GM23338 (cell line): ENCODE measurements around the gene GDPD5. TPM values are rescaled to one million over a fixed set of nuclear protein-coding genes. Genes with fewer than 3 reads are reported as not detected.

Experiments used
- ATAC-seq: fragments of 200-7000 bp; cut with Tn5 transposase; 3 replicates; pipeline ENCODE4 v1.9.1; 2020
- DNase-seq: peaks from one replicate; pipeline ENCODE4 v3.0.0-alpha.2; 2015; ENCODE audit warnings: low spot score
- H2AFZ ChIP-seq: fragments of 200-600 bp; sonication (generic); 2 replicates; pipeline ENCODE4 v1.8.0; 2016; ENCODE audit warnings: antibody characterized with exemption, mild to moderate bottlenecking, moderate library complexity
- H3F3A ChIP-seq: fragments of 200-600 bp; sonication (generic); replicated peaks from 2 replicates; pipeline ENCODE4 v1.8.0; 2017; ENCODE audit warnings: antibody characterized with exemption, mixed run types, low read depth
- H3K27ac ChIP-seq: fragments of 200-600 bp; sonication (generic); 2 replicates; pipeline ENCODE4 v1.6.1; 2016; ENCODE audit warnings: low read depth
- H3K27me3 ChIP-seq: fragments of 200-600 bp; sonication (generic); 2 replicates; pipeline ENCODE4 v1.8.0; 2016; ENCODE audit warnings: mild to moderate bottlenecking, mixed run types, moderate library complexity; ENCODE audit not compliant: insufficient read depth
- H3K36me3 ChIP-seq: fragments of 200-600 bp; sonication (generic); 2 replicates; pipeline ENCODE4 v1.8.0; 2016; ENCODE audit warnings: mild to moderate bottlenecking; ENCODE audit not compliant: insufficient read depth
- H3K4me1 ChIP-seq: fragments of 200-600 bp; sonication (generic); 2 replicates; pipeline ENCODE4 v1.8.0; 2016; ENCODE audit warnings: mild to moderate bottlenecking, moderate library complexity; ENCODE audit not compliant: insufficient read depth
- H3K4me2 ChIP-seq: fragments of 200-600 bp; sonication (generic); 2 replicates; pipeline ENCODE4 v1.7.1; 2017; ENCODE audit warnings: mixed run types
- H3K4me3 ChIP-seq: fragments of 200-600 bp; sonication (generic); 2 replicates; pipeline ENCODE4 v1.6.1; 2016; ENCODE audit warnings: mixed run types
- H3K79me2 ChIP-seq: fragments of 200-600 bp; sonication (generic); replicated peaks from 2 replicates; pipeline ENCODE4 v1.8.0; 2017; ENCODE audit warnings: mild to moderate bottlenecking; ENCODE audit not compliant: insufficient read depth
- H3K9me2 ChIP-seq: fragments of 200-600 bp; sonication (generic); 2 replicates; pipeline ENCODE4 v1.8.0; 2017; ENCODE audit not compliant: insufficient read depth
- H4K20me1 ChIP-seq: fragments of 200-600 bp; sonication (generic); replicated peaks from 2 replicates; pipeline ENCODE4 v1.8.0; 2017; ENCODE audit warnings: mild to moderate bottlenecking; ENCODE audit not compliant: insufficient read depth
- H3K27ac Mint-ChIP-seq: 2 replicates; pipeline ENCODE4 v1.8.0; 2020; ENCODE audit warnings: inconsistent platforms, mild to moderate bottlenecking, moderate library complexity, mixed read lengths
- H3K27me3 Mint-ChIP-seq: 3 replicates; pipeline ENCODE4 v1.8.0; 2022; ENCODE audit warnings: low read depth, mild to moderate bottlenecking, moderate library complexity, mixed read lengths, inconsistent platforms; ENCODE audit not compliant: insufficient read depth, poor library complexity
- H3K36me3 Mint-ChIP-seq: 3 replicates; pipeline ENCODE4 v1.8.0; 2021; ENCODE audit warnings: low read depth, mild to moderate bottlenecking, inconsistent platforms, moderate library complexity, mixed read lengths
- H3K4me1 Mint-ChIP-seq: 3 replicates; pipeline ENCODE4 v1.8.0; 2020; ENCODE audit warnings: mild to moderate bottlenecking, inconsistent platforms, mixed read lengths
- H3K4me3 Mint-ChIP-seq: 3 replicates; pipeline ENCODE4 v1.8.0; 2021; ENCODE audit warnings: moderate library complexity, mild to moderate bottlenecking, inconsistent platforms, mixed read lengths
- H3K9me3 Mint-ChIP-seq: 3 replicates; pipeline ENCODE4 v1.8.0; 2020; ENCODE audit warnings: moderate library complexity, mild to moderate bottlenecking, inconsistent platforms, mixed read lengths
- NANOG ChIP-seq: IDR thresholded peaks from 2 replicates; pipeline ENCODE4 v1.6.1; 2016; ENCODE audit warnings: antibody characterized with exemption, borderline replicate concordance
- POLR2AphosphoS5 ChIP-seq: IDR thresholded peaks from 2 replicates; pipeline ENCODE4 v1.6.1; 2016; ENCODE audit warnings: antibody characterized with exemption, low read depth
- polyA plus RNA-seq: library from polyadenylated mRNA; unstranded; fragments of >200 nt; fragmentation: Nextera tagmentation; extraction: Ambion mirVana; gene quantifications from 2 replicates; pipeline ENCODE4 v1.2.1, GENCODE V29; 2016
- total RNA-seq: library from RNA; depleted of rRNA; stranded (reverse); fragments of >200 nt; shearing (Covaris generic); gene quantifications from 2 replicates; pipeline ENCODE4 v1.2.3, GENCODE V29; 2014
- TF ChIP-seq, protein P1 (sequence below): fragments of 250-450 bp; sonication (Bioruptor Pico); IDR thresholded peaks from 2 replicates; pipeline ENCODE4 v1.5.0; 2020; ENCODE audit warnings: mild to moderate bottlenecking, moderate library complexity
- TF ChIP-seq, protein P2 (sequence below), 2 experiments: fragments of 200-600 bp in 1 of 2; sonication (generic) in 1 of 2; conservative IDR thresholded peaks; 2 replicates each; pipeline versions ENCODE4 v1.5.1 to v1.6.1; 2016 to 2017; ENCODE audit warnings: antibody characterized with exemption in 2 of 2, low read depth in 2 of 2, mild to moderate bottlenecking in 2 of 2, moderate library complexity in 1 of 2
- TF ChIP-seq, protein P3 (sequence below): IDR thresholded peaks from 2 replicates; pipeline ENCODE4 v1.6.1; 2016; ENCODE audit warnings: antibody characterized with exemption

GDPD5 gene
- total and polyA plus RNA-seq, 2 experiments from 2014 or later = 1.6 to 4.9 TPM

DNA sequence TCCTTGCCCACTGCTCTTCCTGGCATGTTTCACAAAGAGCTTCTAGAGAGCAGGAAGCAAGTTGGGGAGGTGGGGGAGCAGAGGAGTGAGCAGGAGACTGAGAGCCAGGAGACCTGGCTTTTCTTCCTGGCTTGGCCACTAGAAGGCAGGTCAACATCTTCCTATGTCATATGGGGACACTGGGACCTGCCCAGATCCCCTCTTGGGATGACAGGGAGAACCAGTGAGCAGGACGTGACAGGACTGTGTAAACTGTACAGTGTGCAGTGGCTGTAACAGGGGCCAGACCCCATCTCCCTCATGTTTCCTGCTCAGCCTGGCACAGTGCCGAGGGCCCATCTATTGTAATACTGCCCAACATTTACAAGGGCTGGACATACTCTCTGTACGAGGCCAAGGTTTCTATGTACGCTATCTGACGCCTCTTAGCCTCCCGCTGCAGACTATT, 29.4 kb downstream of the GDPD5 start:
- Histone ChIP-seq H3K36me3 (no peaks in the 10 kb centered on the region), H3K27ac (no peak overlapping the region), H3K79me2 (no peaks in the 10 kb centered on the region), H3K4me2 (no peak overlapping the region), H2AFZ (peak overlapping the region; percentile 87), H4K20me1 (no peaks in the 10 kb centered on the region), H3K4me3 (no peak overlapping the region), H3K4me1 (peaks cover 12% of the 10 kb centered on the region), H3F3A (no peaks in the 10 kb centered on the region), H3K27me3 (no peaks in the 10 kb centered on the region), H3K9me2 (no peaks in the 10 kb centered on the region)
- TF ChIP-seq NANOG = no peak
- TF ChIP-seq, protein P1, sequence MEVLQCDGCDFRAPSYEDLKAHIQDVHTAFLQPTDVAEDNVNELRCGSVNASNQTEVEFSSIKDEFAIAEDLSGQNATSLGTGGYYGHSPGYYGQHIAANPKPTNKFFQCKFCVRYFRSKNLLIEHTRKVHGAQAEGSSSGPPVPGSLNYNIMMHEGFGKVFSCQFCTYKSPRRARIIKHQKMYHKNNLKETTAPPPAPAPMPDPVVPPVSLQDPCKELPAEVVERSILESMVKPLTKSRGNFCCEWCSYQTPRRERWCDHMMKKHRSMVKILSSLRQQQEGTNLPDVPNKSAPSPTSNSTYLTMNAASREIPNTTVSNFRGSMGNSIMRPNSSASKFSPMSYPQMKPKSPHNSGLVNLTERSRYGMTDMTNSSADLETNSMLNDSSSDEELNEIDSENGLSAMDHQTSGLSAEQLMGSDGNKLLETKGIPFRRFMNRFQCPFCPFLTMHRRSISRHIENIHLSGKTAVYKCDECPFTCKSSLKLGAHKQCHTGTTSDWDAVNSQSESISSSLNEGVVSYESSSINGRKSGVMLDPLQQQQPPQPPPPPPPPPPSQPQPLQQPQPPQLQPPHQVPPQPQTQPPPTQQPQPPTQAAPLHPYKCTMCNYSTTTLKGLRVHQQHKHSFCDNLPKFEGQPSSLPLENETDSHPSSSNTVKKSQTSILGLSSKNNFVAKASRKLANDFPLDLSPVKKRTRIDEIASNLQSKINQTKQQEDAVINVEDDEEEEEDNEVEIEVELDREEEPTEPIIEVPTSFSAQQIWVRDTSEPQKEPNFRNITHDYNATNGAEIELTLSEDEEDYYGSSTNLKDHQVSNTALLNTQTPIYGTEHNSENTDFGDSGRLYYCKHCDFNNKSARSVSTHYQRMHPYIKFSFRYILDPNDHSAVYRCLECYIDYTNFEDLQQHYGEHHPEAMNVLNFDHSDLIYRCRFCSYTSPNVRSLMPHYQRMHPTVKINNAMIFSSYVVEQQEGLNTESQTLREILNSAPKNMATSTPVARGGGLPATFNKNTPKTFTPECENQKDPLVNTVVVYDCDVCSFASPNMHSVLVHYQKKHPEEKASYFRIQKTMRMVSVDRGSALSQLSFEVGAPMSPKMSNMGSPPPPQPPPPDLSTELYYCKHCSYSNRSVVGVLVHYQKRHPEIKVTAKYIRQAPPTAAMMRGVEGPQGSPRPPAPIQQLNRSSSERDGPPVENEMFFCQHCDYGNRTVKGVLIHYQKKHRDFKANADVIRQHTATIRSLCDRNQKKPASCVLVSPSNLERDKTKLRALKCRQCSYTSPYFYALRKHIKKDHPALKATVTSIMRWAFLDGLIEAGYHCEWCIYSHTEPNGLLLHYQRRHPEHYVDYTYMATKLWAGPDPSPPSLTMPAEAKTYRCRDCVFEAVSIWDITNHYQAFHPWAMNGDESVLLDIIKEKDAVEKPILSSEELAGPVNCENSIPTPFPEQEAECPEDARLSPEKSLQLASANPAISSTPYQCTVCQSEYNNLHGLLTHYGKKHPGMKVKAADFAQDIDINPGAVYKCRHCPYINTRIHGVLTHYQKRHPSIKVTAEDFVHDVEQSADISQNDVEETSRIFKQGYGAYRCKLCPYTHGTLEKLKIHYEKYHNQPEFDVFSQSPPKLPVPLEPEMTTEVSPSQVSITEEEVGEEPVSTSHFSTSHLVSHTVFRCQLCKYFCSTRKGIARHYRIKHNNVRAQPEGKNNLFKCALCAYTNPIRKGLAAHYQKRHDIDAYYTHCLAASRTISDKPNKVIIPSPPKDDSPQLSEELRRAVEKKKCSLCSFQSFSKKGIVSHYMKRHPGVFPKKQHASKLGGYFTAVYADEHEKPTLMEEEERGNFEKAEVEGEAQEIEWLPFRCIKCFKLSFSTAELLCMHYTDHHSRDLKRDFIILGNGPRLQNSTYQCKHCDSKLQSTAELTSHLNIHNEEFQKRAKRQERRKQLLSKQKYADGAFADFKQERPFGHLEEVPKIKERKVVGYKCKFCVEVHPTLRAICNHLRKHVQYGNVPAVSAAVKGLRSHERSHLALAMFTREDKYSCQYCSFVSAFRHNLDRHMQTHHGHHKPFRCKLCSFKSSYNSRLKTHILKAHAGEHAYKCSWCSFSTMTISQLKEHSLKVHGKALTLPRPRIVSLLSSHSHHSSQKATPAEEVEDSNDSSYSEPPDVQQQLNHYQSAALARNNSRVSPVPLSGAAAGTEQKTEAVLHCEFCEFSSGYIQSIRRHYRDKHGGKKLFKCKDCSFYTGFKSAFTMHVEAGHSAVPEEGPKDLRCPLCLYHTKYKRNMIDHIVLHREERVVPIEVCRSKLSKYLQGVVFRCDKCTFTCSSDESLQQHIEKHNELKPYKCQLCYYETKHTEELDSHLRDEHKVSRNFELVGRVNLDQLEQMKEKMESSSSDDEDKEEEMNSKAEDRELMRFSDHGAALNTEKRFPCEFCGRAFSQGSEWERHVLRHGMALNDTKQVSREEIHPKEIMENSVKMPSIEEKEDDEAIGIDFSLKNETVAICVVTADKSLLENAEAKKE = 0 out of 2 replicates have a peak, but pooled peaks have one; percentile 38
- TF ChIP-seq, protein P2, sequence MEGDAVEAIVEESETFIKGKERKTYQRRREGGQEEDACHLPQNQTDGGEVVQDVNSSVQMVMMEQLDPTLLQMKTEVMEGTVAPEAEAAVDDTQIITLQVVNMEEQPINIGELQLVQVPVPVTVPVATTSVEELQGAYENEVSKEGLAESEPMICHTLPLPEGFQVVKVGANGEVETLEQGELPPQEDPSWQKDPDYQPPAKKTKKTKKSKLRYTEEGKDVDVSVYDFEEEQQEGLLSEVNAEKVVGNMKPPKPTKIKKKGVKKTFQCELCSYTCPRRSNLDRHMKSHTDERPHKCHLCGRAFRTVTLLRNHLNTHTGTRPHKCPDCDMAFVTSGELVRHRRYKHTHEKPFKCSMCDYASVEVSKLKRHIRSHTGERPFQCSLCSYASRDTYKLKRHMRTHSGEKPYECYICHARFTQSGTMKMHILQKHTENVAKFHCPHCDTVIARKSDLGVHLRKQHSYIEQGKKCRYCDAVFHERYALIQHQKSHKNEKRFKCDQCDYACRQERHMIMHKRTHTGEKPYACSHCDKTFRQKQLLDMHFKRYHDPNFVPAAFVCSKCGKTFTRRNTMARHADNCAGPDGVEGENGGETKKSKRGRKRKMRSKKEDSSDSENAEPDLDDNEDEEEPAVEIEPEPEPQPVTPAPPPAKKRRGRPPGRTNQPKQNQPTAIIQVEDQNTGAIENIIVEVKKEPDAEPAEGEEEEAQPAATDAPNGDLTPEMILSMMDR (conservative IDR thresholded peaks at IDR 0.05; ENCODE audit: low read depth in 2 of 2) = peak; percentile 51 to 71
- TF ChIP-seq, protein P3, sequence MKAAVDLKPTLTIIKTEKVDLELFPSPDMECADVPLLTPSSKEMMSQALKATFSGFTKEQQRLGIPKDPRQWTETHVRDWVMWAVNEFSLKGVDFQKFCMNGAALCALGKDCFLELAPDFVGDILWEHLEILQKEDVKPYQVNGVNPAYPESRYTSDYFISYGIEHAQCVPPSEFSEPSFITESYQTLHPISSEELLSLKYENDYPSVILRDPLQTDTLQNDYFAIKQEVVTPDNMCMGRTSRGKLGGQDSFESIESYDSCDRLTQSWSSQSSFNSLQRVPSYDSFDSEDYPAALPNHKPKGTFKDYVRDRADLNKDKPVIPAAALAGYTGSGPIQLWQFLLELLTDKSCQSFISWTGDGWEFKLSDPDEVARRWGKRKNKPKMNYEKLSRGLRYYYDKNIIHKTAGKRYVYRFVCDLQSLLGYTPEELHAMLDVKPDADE = no peak
- no peak for TF ChIP-seq POLR2AphosphoS5
- H3K4me1 Mint-ChIP-seq = peaks cover 22% of the 10 kb centered on the region
- H3K9me3 Mint-ChIP-seq = no peaks in the 10 kb centered on the region
- no peak overlapping the region for H3K27ac Mint-ChIP-seq
- no peak overlapping the region for H3K4me3 Mint-ChIP-seq
- ATAC-seq (peak; percentile 89), DNase-seq (peak; percentile 78)
- H3K27me3 Mint-ChIP-seq = peaks cover 17% of the 10 kb centered on the region
- H3K36me3 Mint-ChIP-seq = no peaks in the 10 kb centered on the region
